Fibroblast of lung (primary cell): ENCODE data around the gene KPNA5. TPM values are rescaled to one million over a fixed set of nuclear protein-coding genes. Genes with fewer than 3 reads are reported as not detected.

Experiments
- DNase-seq, 2 donors: peaks; one replicate each; pipeline versions ENCODE4 v3.0.0 to v3.0.0-alpha.2; 2010; ENCODE audit warnings: low read depth in 2 of 2
- H2AFZ ChIP-seq: 2 replicates; pipeline ENCODE4 v1.5.1; 2012; ENCODE audit warnings: low read length, control low read depth, inconsistent platforms
- H3K27ac ChIP-seq: 2 replicates; pipeline ENCODE4 v1.5.1; 2011; ENCODE audit warnings: low read length, control low read depth; ENCODE audit not compliant: insufficient read depth
- H3K27me3 ChIP-seq: 2 replicates; pipeline ENCODE4 v1.5.1; 2011; ENCODE audit warnings: mild to moderate bottlenecking, low read length; ENCODE audit not compliant: control insufficient read depth, insufficient read depth
- H3K36me3 ChIP-seq: 2 replicates; pipeline ENCODE4 v1.5.1; 2011; ENCODE audit warnings: low read length; ENCODE audit not compliant: control insufficient read depth, insufficient read depth
- H3K4me1 ChIP-seq: 2 replicates; pipeline ENCODE4 v1.5.1; 2011; ENCODE audit warnings: low read length; ENCODE audit not compliant: control insufficient read depth, insufficient read depth; ENCODE audit errors: extremely low read depth
- H3K4me2 ChIP-seq: 2 replicates; pipeline ENCODE4 v1.5.1; 2011; ENCODE audit warnings: low read length, control low read depth; ENCODE audit not compliant: insufficient read depth; ENCODE audit errors: extremely low read depth
- H3K4me3 ChIP-seq, 4 experiments: fragments of 200-600 bp in 1 of 4; sonication (generic) in 1 of 4; replicated peaks in 1 of 4; 2 replicates each; pipeline ENCODE4 v1.5.1; 2011 to 2016; ENCODE audit warnings: low read length in 4 of 4, low read depth in 3 of 4, mild to moderate bottlenecking in 3 of 4, control low read depth in 2 of 4, inconsistent platforms in 1 of 4, mixed read lengths in 1 of 4; ENCODE audit not compliant: insufficient read depth in 1 of 4; ENCODE audit errors: control extremely low read depth in 1 of 4
- H3K79me2 ChIP-seq: 2 replicates; pipeline ENCODE4 v1.5.1; 2012; ENCODE audit warnings: mild to moderate bottlenecking, low read length, inconsistent platforms; ENCODE audit not compliant: control insufficient read depth, insufficient read depth
- H3K9ac ChIP-seq: 2 replicates; pipeline ENCODE4 v1.5.1; 2011; ENCODE audit warnings: mild to moderate bottlenecking, low read length, control low read depth; ENCODE audit not compliant: insufficient read depth
- H3K9me3 ChIP-seq: 2 replicates; pipeline ENCODE4 v1.5.1; 2012; ENCODE audit warnings: low read depth, low read length; ENCODE audit not compliant: control insufficient read depth, insufficient read depth
- H4K20me1 ChIP-seq: 2 replicates; pipeline ENCODE4 v1.5.1; 2011; ENCODE audit warnings: low read length; ENCODE audit not compliant: control insufficient read depth, insufficient read depth; ENCODE audit errors: extremely low read depth
- EZH2 ChIP-seq: IDR thresholded peaks from 2 replicates; pipeline ENCODE4 v1.5.1; 2012; ENCODE audit warnings: low read length, control low read depth, mild to moderate bottlenecking; ENCODE audit errors: missing control alignments
- polyA plus RNA-seq, 2 donors: library from polyadenylated mRNA; depleted of rRNA in 1 of 2; stranded (reverse) in 1 of 2; unstranded in 1 of 2; fragments of >200 nt; gene quantifications; 2 replicates each; pipeline ENCODE4 v1.2.1, GENCODE V29; 2011 to 2012; ENCODE audit warnings: missing spikeins in 1 of 2
- total RNA-seq: library from RNA; depleted of rRNA; stranded (reverse); fragments of >200 nt; gene quantifications from 2 replicates; pipeline ENCODE4 v1.2.1, GENCODE V29; 2014
- TF ChIP-seq, protein P1 (sequence below), 2 donors: IDR thresholded peaks in 1 of 2; conservative IDR thresholded peaks in 1 of 2; 1 replicate in 1 of 2; 2 replicates in 1 of 2; pipeline ENCODE4 v1.5.1; 2011 to 2012; ENCODE audit warnings: low read length in 2 of 2, control low read depth in 1 of 2, inconsistent platforms in 1 of 2, low read depth in 1 of 2, mild to moderate bottlenecking in 1 of 2

KPNA5 gene
- total and polyA plus RNA-seq, 2 donors (not counting 1 experiment from before 2014, with no cell fraction given) = 7.9 to 11.6 TPM

DNA sequence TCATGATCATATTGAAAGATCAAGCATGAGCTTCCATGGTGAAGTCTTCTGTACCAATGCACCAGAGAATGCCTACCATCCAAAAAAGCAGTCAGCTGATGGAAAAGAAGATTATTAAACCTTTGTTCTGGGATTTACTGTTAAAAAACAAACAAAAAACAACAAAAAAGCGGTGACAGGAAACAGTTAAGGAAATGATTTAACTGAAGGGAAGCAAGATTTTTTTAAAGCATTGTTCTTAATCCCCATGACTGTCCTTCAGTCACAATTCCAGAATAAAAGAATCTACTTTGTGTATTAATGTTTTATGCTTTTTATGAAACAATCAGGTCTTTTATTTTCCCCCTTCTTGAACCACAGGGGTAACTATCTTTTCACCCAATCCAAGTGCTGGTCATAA is 60.6 kb downstream of the KPNA5 start:
- Histone ChIP-seq H4K20me1 (no peaks in the 10 kb centered on the region), H2AFZ (no peak overlapping the region)

DNA sequence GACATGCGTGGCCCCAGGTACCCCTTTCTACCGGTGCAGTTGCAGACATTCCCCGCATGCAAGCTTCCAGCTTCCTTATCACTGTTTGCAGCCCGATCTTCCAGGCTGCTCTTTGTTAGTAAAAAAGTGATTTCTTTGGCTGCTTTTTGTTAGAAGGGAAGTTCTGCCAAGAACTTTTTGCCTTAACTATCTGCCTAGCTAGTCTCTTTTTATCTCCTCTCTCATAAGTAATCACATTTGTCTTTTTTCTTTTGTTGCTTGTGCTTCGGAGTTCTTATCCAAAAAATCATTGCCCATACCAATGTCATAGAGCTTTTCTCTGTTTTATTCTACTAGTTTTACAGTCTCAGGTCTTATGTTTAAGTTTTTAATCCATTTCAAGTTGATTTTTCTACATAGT is 64.2 kb downstream of the KPNA5 start:
- no peak for TF ChIP-seq EZH2
- H3K4me2 ChIP-seq = no peak overlapping the region
- no peak overlapping the region for H3K9ac ChIP-seq
- H3K27ac ChIP-seq = no peak overlapping the region
- DNase-seq = no peak
- no peak overlapping the region for H3K4me3 ChIP-seq
- no peaks in the 10 kb centered on the region for H3K36me3 ChIP-seq
- H3K79me2 ChIP-seq = no peaks in the 10 kb centered on the region
- no peaks in the 10 kb centered on the region for H4K20me1 ChIP-seq
- H3K4me1 ChIP-seq = no peaks in the 10 kb centered on the region
- H2AFZ ChIP-seq = no peak overlapping the region
- H3K27me3 ChIP-seq = no peaks in the 10 kb centered on the region
- H3K9me3 ChIP-seq = no peaks in the 10 kb centered on the region

More for the DNA sequence above, 60.6 kb downstream of the KPNA5 start:
- Histone ChIP-seq H3K36me3 (no peaks in the 10 kb centered on the region), H3K79me2 (no peaks in the 10 kb centered on the region), H3K27ac (no peak overlapping the region), H3K9me3 (no peaks in the 10 kb centered on the region), H3K4me3 (no peak overlapping the region), H3K4me2 (no peak overlapping the region), H3K27me3 (no peaks in the 10 kb centered on the region), H3K9ac (no peak overlapping the region), H3K4me1 (no peaks in the 10 kb centered on the region)
- no peak for TF ChIP-seq EZH2
- TF ChIP-seq, protein P1, sequence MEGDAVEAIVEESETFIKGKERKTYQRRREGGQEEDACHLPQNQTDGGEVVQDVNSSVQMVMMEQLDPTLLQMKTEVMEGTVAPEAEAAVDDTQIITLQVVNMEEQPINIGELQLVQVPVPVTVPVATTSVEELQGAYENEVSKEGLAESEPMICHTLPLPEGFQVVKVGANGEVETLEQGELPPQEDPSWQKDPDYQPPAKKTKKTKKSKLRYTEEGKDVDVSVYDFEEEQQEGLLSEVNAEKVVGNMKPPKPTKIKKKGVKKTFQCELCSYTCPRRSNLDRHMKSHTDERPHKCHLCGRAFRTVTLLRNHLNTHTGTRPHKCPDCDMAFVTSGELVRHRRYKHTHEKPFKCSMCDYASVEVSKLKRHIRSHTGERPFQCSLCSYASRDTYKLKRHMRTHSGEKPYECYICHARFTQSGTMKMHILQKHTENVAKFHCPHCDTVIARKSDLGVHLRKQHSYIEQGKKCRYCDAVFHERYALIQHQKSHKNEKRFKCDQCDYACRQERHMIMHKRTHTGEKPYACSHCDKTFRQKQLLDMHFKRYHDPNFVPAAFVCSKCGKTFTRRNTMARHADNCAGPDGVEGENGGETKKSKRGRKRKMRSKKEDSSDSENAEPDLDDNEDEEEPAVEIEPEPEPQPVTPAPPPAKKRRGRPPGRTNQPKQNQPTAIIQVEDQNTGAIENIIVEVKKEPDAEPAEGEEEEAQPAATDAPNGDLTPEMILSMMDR (conservative IDR thresholded peaks at IDR 0.05 in 1 of 2, IDR thresholded peaks at IDR 0.05 in 1 of 2; ENCODE audit: low read depth in 1 of 2, low read length in 2 of 2) = no peak
- no peak for DNase-seq

DNA sequence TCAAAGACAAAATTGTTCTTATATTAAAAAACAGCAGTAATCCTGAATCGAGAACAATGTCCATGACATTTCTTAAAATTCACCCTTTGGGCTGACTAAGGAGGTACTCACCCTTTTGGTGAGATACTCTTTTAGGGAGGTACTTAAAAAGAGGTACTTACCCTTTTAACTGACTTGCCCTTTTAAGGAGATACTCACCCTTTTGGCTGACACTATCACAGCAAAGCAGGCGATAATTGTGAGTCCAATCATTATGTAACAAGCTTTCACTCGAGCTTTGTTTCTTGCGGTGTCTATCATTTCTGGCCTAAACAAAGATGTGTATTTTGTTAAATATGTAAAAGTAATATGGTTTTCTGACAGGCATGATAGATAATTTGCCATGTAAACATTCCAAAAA is 80.8 kb downstream of the KPNA5 start:
- Histone ChIP-seq H3K79me2 (no peaks in the 10 kb centered on the region), H3K9ac (no peak overlapping the region), H3K27ac (no peak overlapping the region), H3K27me3 (no peaks in the 10 kb centered on the region), H3K4me3 (no peak overlapping the region), H4K20me1 (no peaks in the 10 kb centered on the region), H2AFZ (peak overlapping the region; percentile 16), H3K36me3 (peaks cover 2% of the 10 kb centered on the region), H3K9me3 (no peaks in the 10 kb centered on the region), H3K4me1 (no peaks in the 10 kb centered on the region), H3K4me2 (peak overlapping the region; percentile 48)
- DNase-seq = no peak
- no peak for TF ChIP-seq EZH2
- TF ChIP-seq, protein P1 (conservative IDR thresholded peaks at IDR 0.05 in 1 of 2, IDR thresholded peaks at IDR 0.05 in 1 of 2; ENCODE audit: low read depth in 1 of 2, low read length in 2 of 2) = no peak
